IMR-90 (cell line): ENCODE measurements around the gene DUSP14. TPM values are rescaled to one million over a fixed set of nuclear protein-coding genes. Genes with fewer than 3 reads are reported as not detected.
A peak's percentile ranks its signal among the peaks of the same experiment; 100 is the strongest.

Experiments
- ATAC-seq: fragments of 200-7000 bp; cut with Tn5 transposase; 2 replicates; pipeline ENCODE4 v1.9.1; 2020; ENCODE audit warnings: low read depth, mild to moderate bottlenecking, moderate library complexity
- BruUV-seq: library from RNA; stranded (reverse); fragments of 400-500 nt; replicated peaks from 2 replicates; lab custom pipeline; 2021; lab: Mats Ljungman, UMichigan
- CTCF ChIA-PET: fragments of 300-600 bp; formaldehyde crosslinking; extraction: SDS; loops from one replicate; lab custom pipeline; 2021; ENCODE audit warnings: antibody characterized with exemption; lab: Yijun Ruan, JAX
- POLR2A ChIA-PET: fragments of 300-600 bp; sonication (Branson Sonifier 250); formaldehyde crosslinking; loops from one replicate; lab custom pipeline; 2022; ENCODE audit warnings: antibody characterized with exemption; ENCODE audit not compliant: unreplicated experiment; lab: Charles Lee
- DNase-seq: peaks from one replicate; pipeline ENCODE4 v3.0.0; 2013
- H2AFZ ChIP-seq: replicated peaks from 2 replicates; pipeline ENCODE3; 2013; ENCODE audit warnings: low read length, mild to moderate bottlenecking; ENCODE audit not compliant: poor library complexity
- H2AK5ac ChIP-seq: 2 replicates; pipeline ENCODE4 v1.6.1; 2013; ENCODE audit warnings: low read depth, low read length, inconsistent platforms
- H2AK9ac ChIP-seq: replicated peaks from 2 replicates; pipeline ENCODE3; 2013; ENCODE audit warnings: mild to moderate bottlenecking, low read depth, low read length, moderate library complexity; ENCODE audit not compliant: poor library complexity
- H2BK120ac ChIP-seq: 2 replicates; pipeline ENCODE4 v1.6.1; 2013; ENCODE audit warnings: low read depth, low read length, inconsistent platforms
- H2BK15ac ChIP-seq: 3 replicates; pipeline ENCODE4 v1.6.1; 2013; ENCODE audit warnings: low read depth, low read length, inconsistent platforms
- H2BK20ac ChIP-seq: 2 replicates; pipeline ENCODE4 v1.6.1; 2013; ENCODE audit warnings: low read depth, mild to moderate bottlenecking, inconsistent platforms, low read length, moderate library complexity
- H2BK5ac ChIP-seq: 2 replicates; pipeline ENCODE4 v1.6.1; 2013; ENCODE audit warnings: mild to moderate bottlenecking, low read depth, low read length, inconsistent platforms; ENCODE audit not compliant: poor library complexity, severe bottlenecking
- H3K14ac ChIP-seq: replicated peaks from 2 replicates; pipeline ENCODE4 v1.6.1; 2013; ENCODE audit warnings: low read depth, low read length, inconsistent platforms
- H3K18ac ChIP-seq: 2 replicates; pipeline ENCODE4 v1.6.1; 2013; ENCODE audit warnings: low read depth, low read length, control low read depth
- H3K23ac ChIP-seq: 2 replicates; pipeline ENCODE4 v1.6.1; 2013; ENCODE audit warnings: low read depth, low read length, inconsistent platforms
- H3K27ac ChIP-seq: 2 replicates; pipeline ENCODE4 v1.5.1; 2013; ENCODE audit warnings: mild to moderate bottlenecking, control low read depth, low read length; ENCODE audit not compliant: insufficient read depth
- H3K27me3 ChIP-seq: 2 replicates; pipeline ENCODE4 v1.6.1; 2013; ENCODE audit warnings: low read length; ENCODE audit not compliant: control insufficient read depth, insufficient read depth
- H3K36me3 ChIP-seq: 2 replicates; pipeline ENCODE4 v1.6.1; 2013; ENCODE audit warnings: low read length, mixed read lengths; ENCODE audit not compliant: control insufficient read depth, insufficient read depth
- H3K4ac ChIP-seq: 2 replicates; pipeline ENCODE4 v1.6.1; 2013; ENCODE audit warnings: low read depth, low read length, inconsistent platforms
- H3K4me1 ChIP-seq: 2 replicates; pipeline ENCODE4 v1.6.1; 2013; ENCODE audit warnings: low read length, mixed read lengths; ENCODE audit not compliant: control insufficient read depth, insufficient read depth
- H3K4me2 ChIP-seq: 2 replicates; pipeline ENCODE4 v1.6.1; 2013; ENCODE audit warnings: low read depth, mild to moderate bottlenecking, control low read depth, low read length, moderate library complexity
- H3K4me3 ChIP-seq: 2 replicates; pipeline ENCODE4 v1.5.1; 2013; ENCODE audit warnings: low read depth, mild to moderate bottlenecking, control low read depth, low read length, moderate library complexity; ENCODE audit not compliant: insufficient read depth
- H3K56ac ChIP-seq: 2 replicates; pipeline ENCODE4 v1.6.1; 2013; ENCODE audit warnings: low read length, inconsistent platforms; ENCODE audit not compliant: insufficient read depth; ENCODE audit errors: extremely low read depth
- H3K79me1 ChIP-seq, 2 experiments: 2 replicates each; pipeline ENCODE4 v1.6.1; 2013; ENCODE audit warnings: low read length in 2 of 2, inconsistent platforms in 1 of 2, low read depth in 1 of 2
- H3K9ac ChIP-seq: 2 replicates; pipeline ENCODE4 v1.6.1; 2013; ENCODE audit warnings: low read depth, low read length, control low read depth
- H3K9me1 ChIP-seq: 2 replicates; pipeline ENCODE4 v1.6.1; 2013; ENCODE audit warnings: low read length, inconsistent platforms; ENCODE audit not compliant: insufficient read depth
- H3K9me3 ChIP-seq: 2 replicates; pipeline ENCODE4 v1.6.1; 2013; ENCODE audit warnings: low read length; ENCODE audit not compliant: control insufficient read depth, insufficient read depth
- H4K20me1 ChIP-seq: 2 replicates; pipeline ENCODE4 v1.6.1; 2013; ENCODE audit warnings: low read length, inconsistent platforms; ENCODE audit not compliant: insufficient read depth
- H4K5ac ChIP-seq: 2 replicates; pipeline ENCODE4 v1.6.1; 2013; ENCODE audit warnings: mild to moderate bottlenecking, low read depth, low read length, control low read depth
- H4K8ac ChIP-seq, 2 experiments: 2 replicates each; pipeline ENCODE4 v1.6.1; 2013; ENCODE audit warnings: low read depth in 2 of 2, low read length in 2 of 2, control low read depth in 1 of 2, inconsistent platforms in 1 of 2
- H4K91ac ChIP-seq: 2 replicates; pipeline ENCODE4 v1.6.1; 2013; ENCODE audit warnings: low read depth, low read length, inconsistent platforms; ENCODE audit not compliant: insufficient read depth
- MAZ ChIP-seq: IDR thresholded peaks from 2 replicates; pipeline ENCODE4 v1.6.1; 2012; ENCODE audit warnings: low read depth, mild to moderate bottlenecking, low read length, improper control_type of control experiment, moderate library complexity, borderline replicate concordance
- USF2 ChIP-seq: fragments of 150-350 bp; IDR thresholded peaks from 2 replicates; pipeline ENCODE4 v1.6.1; 2017; ENCODE audit warnings: mild to moderate bottlenecking, antibody characterized with exemption, low read length, low read depth
- WGBS, 2 experiments: methylation state at CpG; one replicate each; pipeline versions ENCODE4 v1.1.5 to v1.1.7; 2013; ENCODE audit warnings: missing lambda C conversion rate in 2 of 2; ENCODE audit not compliant: insufficient read length in 1 of 2; ENCODE audit errors: extremely low coverage in 2 of 2; 5-methylcytosine and 5-hydroxymethylcytosine counted together
- dilution Hi-C: fragments of 300-500 bp; cut with HindIII; formaldehyde crosslinking; loops from one replicate; pipeline ENCODE4 v1.14.3; 2018; ENCODE audit warnings: low sequenced_read_pairs; ENCODE audit not compliant: unreplicated experiment
- in situ Hi-C: fragments of 300-500 bp; cut with MboI; formaldehyde crosslinking; loops from 3 replicates; pipeline ENCODE4 v1.14.3; 2019; ENCODE audit warnings: low sequenced_read_pairs, inconsistent platforms, mixed read lengths
- intact Hi-C: fragments of 100-400 bp; cut with micrococcal nuclease; formaldehyde crosslinking; loops from 2 replicates; pipeline ENCODE4 v1.10.0; 2022
- polyA plus RNA-seq, 3 experiments: library from polyadenylated mRNA; depleted of rRNA; stranded (reverse); fragments of >200 nt; gene quantifications; 2 replicates each; pipeline ENCODE4 v1.2.3, GENCODE V29; 2012; ENCODE audit warnings: low replicate concordance in 1 of 3
- total RNA-seq: library from RNA; depleted of rRNA; stranded (reverse); fragments of >200 nt; gene quantifications from 2 replicates; pipeline ENCODE4 v1.2.3, GENCODE V29; 2012

DUSP14 gene
- total and polyA plus RNA-seq, 2 of the 4 experiments (the other 2 are of a cell fraction) = 97.5 to 127 TPM

GRCh38 chr17:37450112-37450511, 39.6 kb upstream of the DUSP14 start:
- no peak overlapping the region for H3K23ac ChIP-seq
- dilution Hi-C loops (no loop called here), in situ Hi-C loops (no loop called here), intact Hi-C loops (no loop called here)
- H2BK15ac ChIP-seq = no peak overlapping the region
- no peaks in the 10 kb centered on the region for H3K36me3 ChIP-seq
- no peak overlapping the region for H4K8ac ChIP-seq
- no peak overlapping the region; the same call in 1 of the 2 replicates for H4K91ac ChIP-seq
- no peak overlapping the region for H3K4me3 ChIP-seq
- ATAC-seq = no peak
- ChIA-PET POLR2A (interaction anchor here (0.6 kb wide), 1 partner anchor 39 kb away, joined by 4 read pairs; no protein-coding TSS in a partner anchor), CTCF (interaction anchor here (0.6 kb wide), 1 partner anchor 18 kb away, joined by 6 read pairs; no protein-coding TSS in a partner anchor)
- peak overlapping the region; percentile 18 for H3K14ac ChIP-seq
- no peak overlapping the region for H3K4me2 ChIP-seq
- no peak overlapping the region for H3K27ac ChIP-seq
- BruUV-seq = no TSS peak
- peaks cover 14% of the 10 kb centered on the region for H3K4me1 ChIP-seq
- DNase-seq = peak; percentile 18
- no peak overlapping the region for H4K5ac ChIP-seq
- H3K9ac ChIP-seq = no peak overlapping the region
- 80% methylated on average over 1 of the region's 6 CpGs; no CpG with 5 or more reads in 1 of the 2 experiments for WGBS, 2 experiments
- no peak overlapping the region for H2AK5ac ChIP-seq
- peaks cover 8% of the 10 kb centered on the region; the same call in 1 of the 2 replicates for H3K9me1 ChIP-seq
- peaks cover 9 to 44% of the 10 kb centered on the region in 2 experiments for H3K79me1 ChIP-seq
- H2BK120ac ChIP-seq = no peak overlapping the region
- H2BK20ac ChIP-seq = no peak overlapping the region
- H2BK5ac ChIP-seq = no peak overlapping the region
- H4K20me1 ChIP-seq = peaks cover 2% of the 10 kb centered on the region; the same call in 1 of the 2 replicates
- H3K4ac ChIP-seq = 0 out of 2 replicates have a peak overlapping the region, but pooled peaks have one; percentile 19
- TF ChIP-seq MAZ = no peak
- TF ChIP-seq USF2 = peak; percentile 51
- no peak overlapping the region for H2AK9ac ChIP-seq
- no peak overlapping the region for H2AFZ ChIP-seq
- H3K27me3 ChIP-seq = no peaks in the 10 kb centered on the region
- no peaks in the 10 kb centered on the region for H3K9me3 ChIP-seq
- no peak overlapping the region for H3K18ac ChIP-seq
- no peak overlapping the region for H3K56ac ChIP-seq
